ENCODE measurements around the gene UBE2E1.
A peak's percentile ranks its signal among the peaks of the same experiment; 100 is the strongest.
"Not testable (repeated sequence)": the region's sequence is repeated elsewhere in the genome, so short reads cannot be mapped to it uniquely, and the experiment has no call there.

The UBE2E1 gene

DNA sequence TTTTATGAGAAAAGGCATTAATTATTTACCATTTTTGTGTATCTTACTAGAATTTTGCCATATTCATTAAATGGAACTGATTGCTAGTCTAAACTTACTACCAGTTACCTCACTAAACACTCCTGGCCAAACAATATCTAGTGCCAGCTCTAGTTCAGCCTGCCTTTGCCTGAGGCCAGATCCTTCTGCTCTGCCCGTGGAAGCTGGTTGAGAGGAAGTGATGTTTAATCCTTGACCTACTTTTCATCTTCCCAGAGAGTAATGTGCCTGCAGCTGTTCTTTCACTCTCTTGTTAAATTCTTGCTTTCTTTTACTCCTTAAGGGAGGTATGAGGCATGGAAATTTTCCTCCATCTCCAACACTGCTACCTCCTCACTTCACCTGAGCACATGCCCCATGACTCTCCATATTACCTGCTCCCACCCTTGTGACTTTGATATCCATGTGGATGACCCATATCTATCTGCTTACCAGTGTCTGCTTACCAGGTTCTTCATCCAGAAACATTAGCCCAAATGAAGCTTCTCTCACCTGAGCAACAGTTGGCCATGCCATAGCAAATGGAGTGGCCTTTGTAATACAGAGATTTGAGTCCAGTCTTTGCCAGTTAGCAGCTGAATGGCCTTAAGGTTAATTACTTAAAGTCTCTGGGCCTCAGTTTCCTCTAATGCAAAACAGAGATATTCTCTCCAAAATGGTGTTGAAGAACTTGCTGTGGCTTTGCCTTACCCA lies 53.4 kb downstream of the UBE2E1 start:
- peak; percentile 45 for DNase-seq

DNA sequence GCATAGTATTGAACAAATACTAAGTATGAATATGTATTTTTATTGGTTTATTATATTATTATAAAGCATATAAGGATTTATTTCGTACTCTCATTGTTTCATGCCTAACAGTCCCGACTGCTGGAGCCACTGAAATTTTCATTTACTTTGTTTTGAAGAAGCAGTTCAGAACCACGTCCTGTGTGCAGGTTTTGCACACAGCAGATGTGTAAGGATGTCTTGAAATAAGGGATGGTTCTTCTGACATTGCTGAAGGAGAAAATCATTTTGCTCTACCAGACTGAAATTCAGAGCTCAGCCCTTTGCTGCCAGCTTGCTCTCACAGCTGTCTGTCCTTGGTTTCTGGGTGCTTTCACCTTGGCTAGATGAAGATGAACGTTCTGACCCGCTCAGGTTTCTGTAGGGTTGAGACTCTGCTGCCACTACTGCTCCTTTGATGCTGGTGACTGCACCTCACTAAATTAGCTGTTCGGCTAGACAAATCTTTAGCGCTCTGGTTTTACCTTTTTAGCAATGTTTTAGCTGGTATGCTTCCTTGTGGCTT lies 54.2 kb downstream of the UBE2E1 start:
- DNase-seq: no peak

DNA sequence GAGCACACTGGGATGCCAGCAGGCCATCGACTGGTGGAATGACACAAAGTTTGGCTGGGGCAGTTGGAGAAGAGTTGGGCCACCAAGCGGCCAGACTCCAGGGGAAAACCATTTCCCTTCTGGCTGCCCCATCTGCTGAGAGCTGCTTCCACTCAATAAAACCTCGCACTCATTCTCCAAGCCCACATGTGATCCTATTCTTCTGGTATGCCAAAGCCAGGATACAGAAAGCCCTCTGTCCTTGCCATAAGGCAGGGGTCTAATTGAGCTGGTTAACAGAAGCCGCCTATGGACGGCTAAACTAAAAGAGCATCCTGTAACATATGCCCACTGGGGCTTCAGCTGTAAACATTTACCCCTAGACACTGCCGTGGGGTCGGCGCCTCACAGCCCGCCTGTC lies 55.9 kb downstream of the UBE2E1 start:
- no peak for DNase-seq

DNA sequence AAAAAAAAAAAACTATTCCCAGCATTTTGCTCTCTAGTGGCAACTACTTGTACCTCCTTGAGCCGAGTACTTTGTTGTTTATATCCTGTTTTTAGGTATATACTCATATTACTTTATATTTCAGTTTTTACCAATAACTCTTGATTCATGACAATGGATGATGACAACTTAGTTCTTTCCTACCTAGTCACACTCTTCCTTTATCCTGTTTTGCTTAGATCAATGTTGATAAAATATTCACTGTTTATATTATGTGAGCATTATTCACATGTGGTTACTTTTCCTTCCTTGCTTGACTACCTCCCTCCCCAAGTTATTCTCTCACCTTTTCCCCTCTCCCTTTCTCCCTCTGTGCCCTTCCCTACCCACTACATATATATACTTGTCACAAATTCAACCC lies 57.3 kb downstream of the UBE2E1 start:
- no peak for DNase-seq

DNA sequence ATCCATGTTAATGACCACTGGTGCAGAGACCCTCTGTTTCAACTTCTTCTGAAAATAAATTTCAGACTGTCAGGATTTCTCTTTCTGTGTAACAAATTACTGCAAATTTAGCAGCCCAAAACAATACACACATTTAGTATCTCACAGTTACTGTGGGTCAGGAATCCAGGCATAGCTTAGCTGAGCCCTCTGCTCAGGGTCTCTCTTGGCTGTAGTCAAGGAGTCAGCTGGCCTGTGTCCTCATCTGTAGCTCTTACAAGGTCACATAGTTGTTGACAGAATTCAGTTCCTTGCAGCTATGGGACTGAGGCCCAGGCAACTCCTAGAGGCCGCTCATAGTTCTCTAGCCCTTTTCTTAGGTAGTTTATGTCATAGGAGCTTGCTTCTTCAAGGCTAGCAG lies 59.2 kb downstream of the UBE2E1 start:
- DNase-seq: no peak

DNA sequence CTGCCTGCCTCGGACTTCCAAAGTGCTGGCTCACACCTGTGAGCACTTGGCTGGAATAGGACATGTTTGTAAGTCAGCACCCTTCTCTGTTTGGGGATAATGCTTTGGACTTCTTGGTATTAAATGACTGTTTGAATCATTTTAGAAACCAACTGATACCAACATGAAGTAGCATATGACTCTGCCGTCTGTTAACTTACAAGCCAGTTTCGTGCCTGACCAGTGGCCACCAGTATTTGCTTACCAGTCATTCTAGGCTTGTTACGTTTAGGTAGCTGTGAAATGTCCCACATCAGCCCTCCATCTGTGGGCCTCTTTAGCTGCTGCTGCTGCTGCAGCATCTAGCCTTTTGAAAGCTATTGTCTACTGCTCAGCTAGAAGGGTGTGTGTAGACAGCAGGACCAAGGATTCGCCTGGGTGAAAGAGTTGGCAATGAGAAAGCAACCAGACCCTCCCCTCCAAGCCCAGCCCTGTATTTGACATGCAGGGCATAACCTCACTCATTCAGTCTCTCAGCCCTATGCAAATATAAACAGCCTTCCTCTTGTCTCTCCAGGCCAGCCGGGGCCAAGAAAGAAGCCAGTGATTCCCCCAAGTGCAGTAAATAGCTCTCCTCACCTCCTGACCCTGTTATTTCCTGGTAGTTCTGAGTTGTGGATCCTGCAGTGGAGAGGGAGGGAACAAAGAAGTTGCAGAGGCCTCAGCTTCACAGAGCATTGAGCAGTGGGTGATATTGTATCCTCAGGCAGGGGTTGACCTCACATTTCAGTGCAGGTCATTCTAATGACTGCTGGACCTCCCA lies 60.0 kb downstream of the UBE2E1 start:
- peak; percentile 75 for DNase-seq

DNA sequence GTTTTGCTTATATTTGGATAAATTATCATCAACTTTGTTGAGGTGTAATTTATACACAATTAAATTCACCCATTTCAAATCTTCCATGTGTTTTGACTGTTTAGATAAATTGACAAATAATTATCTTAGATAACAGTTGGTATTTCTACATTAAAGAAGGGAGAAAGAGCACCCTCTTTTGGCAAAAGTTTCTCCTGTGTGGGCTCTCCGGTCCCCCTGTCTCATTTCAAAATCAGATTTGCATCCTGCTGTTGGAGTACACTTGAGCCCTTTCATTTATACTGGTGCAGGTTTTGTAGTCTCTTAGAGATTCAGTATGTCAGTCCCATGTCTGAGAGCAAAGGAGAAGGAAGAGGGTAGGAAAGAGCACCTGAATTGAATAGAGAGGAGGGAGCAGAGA lies 61.6 kb downstream of the UBE2E1 start:
- no peak for DNase-seq

DNA sequence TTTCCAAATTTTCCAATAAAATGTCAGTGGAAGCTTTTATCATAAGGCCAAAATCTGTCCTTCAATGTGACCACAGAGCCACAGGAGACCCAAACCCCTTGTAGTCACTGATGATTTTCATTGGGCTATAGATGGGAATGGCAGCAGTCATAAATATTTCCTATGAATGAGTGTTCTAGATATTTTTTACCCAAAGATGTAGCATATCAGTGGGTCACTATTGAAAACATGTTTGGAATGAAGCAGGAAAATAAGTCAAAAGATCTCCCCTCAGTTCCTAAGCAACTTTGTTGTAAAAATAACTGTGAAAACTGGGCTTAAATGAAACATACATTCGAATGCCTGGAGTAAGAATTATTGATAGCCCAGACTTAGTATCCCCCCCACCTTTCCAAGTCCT lies 62.1 kb downstream of the UBE2E1 start:
- no peak for DNase-seq

DNA sequence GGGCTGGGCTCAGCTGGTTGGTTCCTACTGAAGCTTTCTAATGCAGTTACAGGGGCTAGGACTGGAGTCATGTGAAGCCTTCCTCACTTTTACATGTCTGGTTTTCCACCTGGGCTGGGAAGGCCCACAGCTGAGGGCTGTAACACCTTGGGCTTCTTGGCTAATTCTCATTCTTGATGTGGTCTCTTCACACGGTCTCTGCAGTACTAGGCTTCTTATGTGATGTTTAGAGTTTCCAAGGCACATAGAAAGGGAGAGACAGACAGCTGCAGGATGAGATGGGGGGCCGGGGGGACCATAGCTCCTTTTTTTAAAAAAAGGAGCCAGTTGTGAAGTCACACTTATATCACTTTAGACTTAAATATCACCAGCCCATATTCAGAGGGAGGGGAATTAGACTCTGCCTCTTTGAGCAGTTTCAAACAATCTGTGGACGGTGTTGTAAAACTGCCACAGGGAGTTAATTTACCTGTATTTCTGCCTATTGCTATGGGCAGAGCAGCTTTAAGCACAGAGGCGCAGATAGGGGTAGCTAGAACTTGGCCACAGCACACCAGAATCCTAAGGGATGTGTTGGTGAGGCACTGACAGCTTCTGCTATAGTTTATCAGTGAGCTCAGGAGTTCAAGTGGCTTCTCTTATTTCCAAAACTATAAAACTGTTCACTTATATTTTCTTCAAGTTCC lies 64.4 kb downstream of the UBE2E1 start:
- DNase-seq: no peak

DNA sequence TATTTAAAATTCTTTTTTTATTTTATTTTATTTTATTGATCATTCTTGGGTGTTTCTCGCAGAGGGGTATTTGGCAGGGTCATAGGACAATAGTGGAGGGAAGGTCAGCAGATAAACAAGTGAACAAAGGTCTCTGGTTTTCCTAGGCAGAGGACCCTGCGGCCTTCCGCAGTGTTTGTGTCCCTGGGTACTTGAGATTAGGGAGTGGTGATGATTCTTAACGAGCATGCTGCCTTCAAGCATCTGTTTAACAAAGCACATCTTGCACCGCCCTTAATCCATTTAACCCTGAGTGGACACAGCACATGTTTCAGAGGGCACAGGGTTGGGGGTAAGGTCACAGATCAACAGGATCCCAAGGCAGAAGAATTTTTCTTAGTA lies 64.9 kb downstream of the UBE2E1 start:
- not testable (repeated sequence) for DNase-seq

DNA sequence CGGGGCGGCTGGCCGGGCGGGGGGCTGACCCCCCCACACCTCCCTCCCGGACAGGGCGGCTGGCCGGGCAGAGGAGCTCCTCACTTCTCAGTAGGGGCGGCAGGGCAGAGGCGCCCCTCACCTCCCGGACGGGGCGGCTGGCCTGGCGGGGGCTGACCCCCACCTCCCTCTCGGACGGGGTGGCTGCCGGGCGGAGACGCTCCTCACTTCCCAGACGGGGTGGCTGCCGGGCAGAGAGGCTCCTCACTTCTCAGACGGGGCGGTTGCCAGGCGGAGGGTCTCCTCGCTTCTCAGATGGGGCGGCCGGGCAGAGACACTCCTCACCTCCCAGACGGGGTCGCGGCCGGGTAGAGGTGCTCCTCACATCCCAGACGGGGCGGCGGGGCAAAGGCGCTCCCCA lies 65.6 kb downstream of the UBE2E1 start:
- DNase-seq: not testable (repeated sequence)

DNA sequence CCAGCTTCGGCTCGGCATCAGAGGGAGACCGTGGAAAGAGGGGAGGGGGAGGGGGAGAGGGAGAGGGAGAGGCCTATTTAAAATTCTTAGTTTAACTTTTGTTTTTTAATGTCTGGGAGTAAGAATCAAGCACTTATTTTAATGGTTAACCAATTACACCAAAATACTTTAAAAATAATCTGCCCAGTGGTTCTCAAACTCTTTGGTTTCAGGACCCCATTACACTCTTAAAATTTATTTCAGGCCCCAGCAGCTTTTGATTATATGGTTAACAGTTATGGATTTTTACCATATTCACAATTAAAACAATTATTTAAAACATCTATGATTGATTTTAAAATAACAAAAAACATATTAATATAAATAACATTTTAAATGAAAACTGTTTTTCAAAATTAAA lies 66.6 kb downstream of the UBE2E1 start:
- no peak for DNase-seq

DNA sequence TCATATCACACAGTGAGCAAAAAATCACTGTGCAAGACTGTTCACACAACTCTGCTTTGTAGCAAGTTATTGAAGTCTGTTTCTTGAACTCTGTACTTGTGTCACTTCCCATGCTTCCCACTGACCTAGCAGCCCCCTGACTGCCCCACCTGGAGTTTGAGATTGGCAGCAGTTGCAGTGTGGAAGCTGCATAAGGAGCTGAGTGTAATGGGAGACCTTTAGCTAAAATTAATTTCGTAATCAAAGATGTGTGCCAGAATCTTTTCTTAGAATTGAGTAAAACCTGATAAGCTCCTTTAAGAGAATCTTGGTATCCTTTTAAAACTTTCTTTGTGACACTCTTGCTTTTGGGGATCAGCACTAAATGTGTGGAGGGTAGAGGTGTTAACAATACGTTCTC lies 68.2 kb downstream of the UBE2E1 start:
- DNase-seq: no peak

DNA sequence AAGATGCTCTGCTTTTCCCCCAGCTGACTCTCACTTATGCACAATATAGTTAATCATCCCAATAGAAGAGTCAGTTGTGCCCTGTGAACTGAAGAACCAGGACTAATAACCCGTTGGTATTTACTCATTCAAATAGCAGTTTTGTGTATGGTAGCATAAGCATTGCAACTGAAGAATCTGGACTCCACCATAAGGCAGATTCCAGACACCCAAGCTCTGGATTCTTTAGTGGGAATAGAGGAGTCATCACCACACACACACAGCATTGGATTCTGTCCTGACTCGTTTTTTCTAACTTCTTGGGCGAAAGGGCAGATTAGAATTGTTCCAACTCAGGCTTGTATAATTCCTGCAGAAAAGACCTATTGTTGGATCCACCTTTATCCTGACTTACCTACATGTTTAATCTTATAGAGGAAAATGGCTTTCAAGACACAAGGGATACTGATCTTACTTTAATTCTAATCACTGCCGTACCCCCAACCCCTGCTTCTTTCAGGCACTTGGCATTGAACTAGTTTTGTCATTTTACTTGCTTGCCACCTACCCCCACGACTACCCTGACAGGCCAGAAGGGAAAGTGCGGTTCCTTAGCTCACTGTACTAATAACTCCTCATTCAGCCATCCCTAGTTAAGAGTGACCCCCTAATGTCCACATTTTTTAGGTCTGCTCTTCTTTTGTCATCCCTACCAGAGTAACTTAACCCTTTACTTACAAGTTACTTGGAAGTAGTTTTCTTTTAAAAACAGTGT lies 68.8 kb downstream of the UBE2E1 start:
- no peak for DNase-seq

DNA sequence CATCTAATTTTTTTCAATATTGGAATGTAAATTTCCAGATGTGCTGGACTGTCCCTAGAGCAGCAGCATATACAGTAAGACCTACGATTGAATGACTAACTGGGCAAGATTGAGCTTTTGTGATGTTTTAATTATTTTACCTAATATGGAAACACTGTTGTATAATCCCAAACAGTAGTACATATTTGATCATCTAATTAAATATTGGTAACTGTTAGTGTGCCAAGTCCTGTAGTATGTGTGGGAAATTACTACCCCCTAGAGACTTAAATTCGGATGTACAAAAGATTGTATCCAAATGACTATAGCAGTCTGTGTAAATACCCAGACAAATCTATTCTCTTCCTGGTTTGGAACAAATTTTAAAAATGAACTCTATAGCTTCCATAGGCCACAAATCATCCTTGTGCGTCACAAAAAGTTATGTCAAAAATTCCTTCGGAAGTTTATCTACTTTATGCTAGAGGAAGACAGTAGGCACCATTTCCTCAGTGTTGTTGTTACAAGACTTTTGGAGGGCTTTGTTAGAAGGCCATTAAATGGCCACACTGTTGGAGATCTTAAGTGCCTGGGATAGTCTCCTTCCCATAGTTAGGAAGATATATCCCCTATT lies 69.5 kb downstream of the UBE2E1 start:
- no peak for DNase-seq

DNA sequence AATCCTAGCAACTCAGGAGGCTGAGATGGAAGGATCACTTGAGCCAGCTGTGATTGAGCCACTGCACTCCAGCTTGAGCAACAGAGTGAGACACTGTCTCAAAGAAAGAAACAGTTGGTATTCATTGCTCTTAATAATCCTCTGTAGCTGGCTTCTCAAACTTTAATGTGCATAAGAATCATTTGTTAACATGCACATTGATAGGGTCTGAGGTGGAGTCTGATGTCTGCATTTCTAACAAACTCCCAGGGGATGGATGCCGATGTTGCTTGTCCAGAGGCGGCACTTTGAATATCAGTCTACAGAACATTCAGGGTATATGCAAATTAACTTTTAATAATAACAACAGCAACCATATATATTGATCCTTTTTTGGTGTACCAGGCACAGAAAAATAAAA lies 71.2 kb downstream of the UBE2E1 start:
- DNase-seq: no peak

DNA sequence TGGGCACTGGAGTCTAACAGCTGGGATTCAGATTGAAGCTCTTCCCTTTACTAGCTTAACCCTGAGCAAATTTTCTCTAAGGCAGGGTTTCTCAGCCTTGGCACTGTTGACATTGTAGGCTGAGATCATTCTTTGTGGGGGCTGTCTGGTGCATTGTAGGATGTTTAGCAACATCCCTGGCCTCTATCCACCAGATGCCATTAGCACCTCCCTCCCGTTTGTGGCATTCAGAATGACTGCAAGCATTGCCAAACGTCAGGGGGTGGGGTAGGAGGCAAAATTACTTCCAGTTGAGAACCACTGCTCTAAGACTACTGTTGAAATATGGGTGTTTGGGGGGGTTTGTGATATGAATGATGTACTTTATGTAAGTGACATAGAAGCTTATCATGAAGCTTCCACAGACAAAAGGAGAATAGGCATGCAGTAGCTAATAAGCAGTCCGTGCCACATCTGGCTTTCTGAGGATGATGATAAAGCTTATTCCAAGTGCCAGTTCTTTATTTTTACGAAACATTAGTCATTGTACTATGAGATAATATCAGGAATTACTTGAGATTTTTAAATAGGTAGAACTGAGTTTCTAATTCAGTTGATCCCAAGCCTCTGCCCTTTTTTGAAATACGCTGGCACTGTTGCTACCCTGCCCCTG lies 71.7 kb downstream of the UBE2E1 start:
- no peak for DNase-seq

DNA sequence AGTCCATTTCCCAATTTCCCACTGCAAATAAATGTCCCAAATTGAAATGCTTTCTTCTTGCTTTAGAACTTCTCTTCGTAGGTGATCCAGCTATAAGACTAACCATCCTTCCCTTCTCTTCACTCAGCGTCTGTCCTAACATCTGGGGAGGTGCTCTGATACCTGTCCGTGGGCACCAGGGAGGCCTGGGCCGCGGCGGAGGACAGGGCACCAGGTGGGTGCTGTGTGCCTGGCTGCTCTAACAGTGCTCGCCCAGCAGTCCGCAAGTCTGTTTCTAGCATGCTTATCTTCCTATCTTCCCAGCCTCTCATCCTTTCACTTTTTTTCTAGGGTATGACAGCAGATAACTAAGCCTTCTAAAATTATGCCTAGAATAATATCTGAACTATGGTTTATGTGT lies 73.7 kb downstream of the UBE2E1 start:
- DNase-seq: no peak

DNA sequence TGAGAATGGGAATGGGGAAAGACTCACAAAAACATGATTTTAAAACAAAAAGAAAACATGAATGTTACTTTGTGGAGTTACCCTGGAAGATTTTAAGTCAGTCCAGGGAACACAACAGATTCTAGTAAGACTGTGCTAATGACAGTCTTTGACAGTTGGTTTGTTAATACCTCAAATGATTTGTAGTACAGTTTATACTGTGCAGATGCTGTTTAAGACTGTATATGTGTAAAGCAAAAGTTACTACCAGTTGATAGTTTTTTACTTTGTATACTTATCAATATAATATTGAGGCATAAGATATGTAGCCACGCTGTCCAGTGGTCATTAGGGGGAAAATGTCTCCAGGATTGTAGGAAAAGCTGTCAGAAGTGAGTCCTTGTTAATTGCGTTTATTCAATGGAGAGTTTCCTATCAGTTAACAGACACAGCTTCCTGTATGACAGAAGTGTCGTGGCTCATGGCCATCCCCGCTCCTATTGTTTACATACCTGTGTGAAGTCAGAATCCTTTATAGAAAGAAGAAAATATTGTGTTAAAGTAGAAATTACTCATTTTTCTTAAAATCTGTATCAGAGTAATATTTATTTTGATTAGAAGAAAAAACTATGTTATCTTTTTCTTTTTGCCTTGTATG lies 75.1 kb downstream of the UBE2E1 start:
- DNase-seq: no peak

DNA sequence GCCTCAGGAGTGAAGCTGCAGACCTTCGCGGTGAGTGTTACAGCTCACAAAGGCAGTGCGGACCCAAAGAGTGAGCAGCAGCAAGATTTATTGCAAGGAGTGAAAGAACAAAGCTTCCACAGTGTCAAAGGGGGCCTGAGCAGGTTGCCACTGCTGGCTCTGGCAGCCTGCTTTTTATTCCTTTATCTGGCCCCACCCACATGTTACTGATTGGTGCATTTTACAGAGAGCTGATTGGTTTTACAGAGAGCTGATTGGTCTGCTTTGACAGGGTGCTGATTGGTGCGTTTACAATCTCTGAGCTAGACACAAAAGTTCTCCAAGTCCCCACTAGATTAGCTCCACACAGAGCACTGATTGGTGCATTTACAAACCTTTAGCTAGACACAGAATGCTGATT lies 76.2 kb downstream of the UBE2E1 start:
- not testable (repeated sequence) for DNase-seq

DNA sequence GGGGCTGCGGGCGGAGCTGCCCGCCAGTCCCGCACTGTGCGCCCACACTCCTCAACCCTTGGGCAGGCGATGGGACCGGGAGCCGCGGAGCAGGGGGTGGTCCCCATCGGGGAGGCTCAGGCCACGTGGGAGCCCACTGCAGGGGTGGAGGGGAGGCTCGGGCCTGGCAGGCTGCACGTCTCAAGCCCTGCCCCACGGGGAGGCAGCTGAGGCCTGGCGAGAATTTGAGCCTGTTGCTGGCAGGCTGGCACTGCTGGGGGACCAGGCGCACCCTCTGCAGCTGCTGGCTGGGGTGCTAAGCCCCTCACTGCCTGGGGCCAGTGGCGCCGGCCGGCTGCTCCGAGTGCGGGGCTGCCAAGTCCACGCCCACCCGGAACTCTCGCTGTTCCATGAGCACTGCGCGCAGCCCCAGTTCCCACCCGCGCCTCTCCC lies 76.7 kb downstream of the UBE2E1 start:
- no peak for DNase-seq
